ENCODE results near the gene CCDC18. TPM values are rescaled to one million over a fixed set of nuclear protein-coding genes. Genes with fewer than 3 reads are reported as not detected.

Gene CCDC18
- total RNA-seq, 3 donors from 2014 or later (not counting 1 experiment from before 2014, with no cell fraction given), result 11.7 to 17.2 (median 14.4) TPM

GRCh38 chr1:93137604-93138292 is 42.8 kb upstream of the CCDC18 start:
- no peak overlapping the region for H3K27ac ChIP-seq (ENCODE audit: low read length)
- 100% methylated on average over 1 of the region's 3 CpGs for WGBS (ENCODE audit: insufficient coverage)
- no peaks in the 10 kb centered on the region for H3K4me1 ChIP-seq (ENCODE audit: control insufficient read depth, insufficient read depth, low read length)
- H3K36me3 Mint-ChIP-seq, result peaks cover 7% of the 10 kb centered on the region
- H3K27me3 Mint-ChIP-seq (ENCODE audit: low read depth in 2 of 2), result no peaks in the 10 kb centered on the region
- H3K9me3 ChIP-seq (ENCODE audit: control insufficient read depth, insufficient read depth, low read length), result no peaks in the 10 kb centered on the region
- no peak overlapping the region for H3K27ac Mint-ChIP-seq
- intact Hi-C loops (cut with micrococcal nuclease), result no loop called here
- H3K36me3 ChIP-seq (ENCODE audit: control insufficient read depth, insufficient read depth, low read length), result peaks cover 62% of the 10 kb centered on the region
- no peak overlapping the region for H3K4me3 ChIP-seq (ENCODE audit: low read length)
- no peak for DNase-seq
- H3K4me3 Mint-ChIP-seq, result no peak overlapping the region
- H3K9me3 Mint-ChIP-seq, result no peaks in the 10 kb centered on the region
- no peaks in the 10 kb centered on the region for H3K4me1 Mint-ChIP-seq
- no peak for TF ChIP-seq CTCF (IDR thresholded peaks at IDR 0.05)
- no peak for ATAC-seq
- H3K27me3 ChIP-seq (ENCODE audit: control insufficient read depth, insufficient read depth, low read length), result no peaks in the 10 kb centered on the region

DNA sequence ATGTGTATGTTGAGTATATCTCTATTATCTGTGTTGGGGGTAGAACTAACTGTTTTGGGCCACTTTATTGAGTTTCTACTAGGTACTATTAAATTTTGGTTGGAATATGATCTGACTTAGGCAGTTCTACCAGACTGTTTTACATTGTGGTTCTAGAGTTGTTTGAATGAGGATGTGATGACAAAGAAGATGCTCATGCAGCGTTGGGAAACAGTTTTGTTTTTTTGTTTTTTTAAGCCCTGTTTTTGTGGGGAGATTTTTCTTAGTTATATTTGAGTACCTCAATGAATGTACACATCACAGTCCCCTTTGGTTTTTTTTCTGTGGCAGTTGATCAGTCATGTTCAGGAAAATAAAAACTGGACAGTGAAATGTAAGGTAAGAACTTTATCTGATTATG is 40.4 kb upstream of the CCDC18 start:
- H3K4me3 Mint-ChIP-seq, result no peak overlapping the region
- H3K4me3 ChIP-seq (ENCODE audit: low read length), result no peak overlapping the region
- no peaks in the 10 kb centered on the region for H3K9me3 ChIP-seq (ENCODE audit: control insufficient read depth, insufficient read depth, low read length)
- intact Hi-C loops (cut with micrococcal nuclease), result no loop called here
- no peak for TF ChIP-seq CTCF (IDR thresholded peaks at IDR 0.05)
- no peaks in the 10 kb centered on the region for H3K27me3 Mint-ChIP-seq (ENCODE audit: low read depth in 2 of 2)
- no peaks in the 10 kb centered on the region for H3K4me1 Mint-ChIP-seq
- ATAC-seq (no peak), DNase-seq (no peak)
- H3K36me3 Mint-ChIP-seq, result peaks cover 7% of the 10 kb centered on the region
- H3K27ac Mint-ChIP-seq, result peak overlapping the region; percentile 16 to 24
- 50% methylated on average over 1 of the region's 1 CpG for WGBS (ENCODE audit: insufficient coverage)
- H3K27me3 ChIP-seq (ENCODE audit: control insufficient read depth, insufficient read depth, low read length), result no peaks in the 10 kb centered on the region
- peaks cover 49% of the 10 kb centered on the region for H3K36me3 ChIP-seq (ENCODE audit: control insufficient read depth, insufficient read depth, low read length)
- H3K4me1 ChIP-seq (ENCODE audit: control insufficient read depth, insufficient read depth, low read length), result no peaks in the 10 kb centered on the region
- no peaks in the 10 kb centered on the region for H3K9me3 Mint-ChIP-seq
- H3K27ac ChIP-seq (ENCODE audit: low read length), result no peak overlapping the region

- H3K4me1 Mint-ChIP-seq, result no peaks in the 10 kb centered on the region
- H3K4me3 Mint-ChIP-seq, result no peak overlapping the region
- ATAC-seq (no peak), DNase-seq (no peak)
- no peak overlapping the region for H3K4me3 ChIP-seq (ENCODE audit: low read length)
- H3K9me3 Mint-ChIP-seq, result no peaks in the 10 kb centered on the region
- H3K9me3 ChIP-seq (ENCODE audit: control insufficient read depth, insufficient read depth, low read length), result no peaks in the 10 kb centered on the region
- no peak overlapping the region for H3K27ac Mint-ChIP-seq
- no peak overlapping the region for H3K27ac ChIP-seq (ENCODE audit: low read length)
- H3K27me3 Mint-ChIP-seq (ENCODE audit: low read depth in 2 of 2), result no peaks in the 10 kb centered on the region
- no peaks in the 10 kb centered on the region for H3K27me3 ChIP-seq (ENCODE audit: control insufficient read depth, insufficient read depth, low read length)
- no peaks in the 10 kb centered on the region for H3K36me3 Mint-ChIP-seq
- H3K36me3 ChIP-seq (ENCODE audit: control insufficient read depth, insufficient read depth, low read length), result peaks cover 30% of the 10 kb centered on the region
- intact Hi-C loops (cut with micrococcal nuclease), result no loop called here
- WGBS (ENCODE audit: insufficient coverage), result 100% methylated on average over 2 of the region's 2 CpGs
- TF ChIP-seq CTCF (IDR thresholded peaks at IDR 0.05), result no peak
- no peaks in the 10 kb centered on the region for H3K4me1 ChIP-seq (ENCODE audit: control insufficient read depth, insufficient read depth, low read length)
Measured at GRCh38 chr1:93142161-93142560, 38.4 kb upstream of the CCDC18 start.

GRCh38 chr1:93143136-93143535 is 37.4 kb upstream of the CCDC18 start:
- H3K27me3 Mint-ChIP-seq (ENCODE audit: low read depth in 2 of 2), result no peaks in the 10 kb centered on the region
- Histone ChIP-seq H3K4me3 (ENCODE audit: low read length) (no peak overlapping the region), H3K4me1 (ENCODE audit: control insufficient read depth, insufficient read depth, low read length) (no peaks in the 10 kb centered on the region), H3K36me3 (ENCODE audit: control insufficient read depth, insufficient read depth, low read length) (peaks cover 23% of the 10 kb centered on the region), H3K27me3 (ENCODE audit: control insufficient read depth, insufficient read depth, low read length) (no peaks in the 10 kb centered on the region), H3K27ac (ENCODE audit: low read length) (no peak overlapping the region), H3K9me3 (ENCODE audit: control insufficient read depth, insufficient read depth, low read length) (no peaks in the 10 kb centered on the region)
- no peak overlapping the region for H3K27ac Mint-ChIP-seq
- no peaks in the 10 kb centered on the region for H3K9me3 Mint-ChIP-seq
- no peaks in the 10 kb centered on the region for H3K36me3 Mint-ChIP-seq
- no peak for DNase-seq
- 88% methylated on average over 1 of the region's 1 CpG for WGBS (ENCODE audit: insufficient coverage)
- no peak overlapping the region for H3K4me3 Mint-ChIP-seq
- intact Hi-C loops (cut with micrococcal nuclease), result no loop called here
- ATAC-seq, result no peak
- TF ChIP-seq CTCF (IDR thresholded peaks at IDR 0.05), result no peak
- peaks cover 0 to 4% of the 10 kb centered on the region in 2 donors for H3K4me1 Mint-ChIP-seq
